HAP-1 (cell line): Measurements from ENCODE around the gene INPP5A.

Experiments used
- DNase-seq, 2 experiments: peaks; one replicate each; pipeline ENCODE4 v3.0.0-alpha.2; 2016 to 2020; ENCODE audit warnings: low spot score in 2 of 2
- H3K27me3 ChIP-seq: fragments of 250-450 bp; sonication (Bioruptor Pico); 2 replicates; pipeline ENCODE4 v1.5.1; 2020; ENCODE audit warnings: low read depth, mild to moderate bottlenecking, moderate library complexity
- H3K36me3 ChIP-seq: fragments of 250-450 bp; sonication (Bioruptor Pico); replicated peaks from 2 replicates; pipeline ENCODE4 v1.5.1; 2020; ENCODE audit warnings: mild to moderate bottlenecking
- H3K4me1 ChIP-seq: fragments of 250-450 bp; sonication (Bioruptor Pico); 2 replicates; pipeline ENCODE4 v1.5.1; 2020; ENCODE audit warnings: mild to moderate bottlenecking
- H3K4me3 ChIP-seq: fragments of 250-450 bp; sonication (Bioruptor Pico); 2 replicates; pipeline ENCODE4 v1.5.1; 2020; ENCODE audit warnings: mild to moderate bottlenecking, moderate library complexity
- H3K9me3 ChIP-seq: fragments of 250-450 bp; sonication (Bioruptor Pico); 2 replicates; pipeline ENCODE4 v1.5.1; 2020; ENCODE audit warnings: mild to moderate bottlenecking, moderate library complexity
- in situ Hi-C: fragments of 300-500 bp; cut with MboI; formaldehyde crosslinking; loops from 3 replicates; pipeline ENCODE4 v1.14.3; 2020; ENCODE audit warnings: low sequenced_read_pairs, inconsistent platforms, mixed read lengths

The INPP5A gene

GRCh38 chr10:132539894-132540293, 2.3 kb downstream of the INPP5A start:
- H3K4me3 ChIP-seq: peak overlapping the region; percentile 62

GRCh38 chr10:132540456-132540855, 2.9 kb downstream of the INPP5A start:
- Histone ChIP-seq H3K36me3 (peaks cover 4% of the 10 kb centered on the region; the same call in 1 of the 2 replicates), H3K27me3 (no peaks in the 10 kb centered on the region), H3K4me1 (peaks cover 32% of the 10 kb centered on the region), H3K9me3 (no peaks in the 10 kb centered on the region), H3K4me3 (peak overlapping the region; percentile 8)
- in situ Hi-C loops: no loop called here
- DNase-seq: peak in 1 of 2 experiments; percentile 49

More at GRCh38 chr10:132539894-132540293, 2.3 kb downstream of the INPP5A start:
- no peak for DNase-seq
- in situ Hi-C loops: no loop called here
- peaks cover 4% of the 10 kb centered on the region; the same call in 1 of the 2 replicates for H3K36me3 ChIP-seq
- no peaks in the 10 kb centered on the region for H3K9me3 ChIP-seq
- H3K4me1 ChIP-seq: peaks cover 36% of the 10 kb centered on the region
- no peaks in the 10 kb centered on the region for H3K27me3 ChIP-seq

GRCh38 chr10:132541129-132541528, 3.5 kb downstream of the INPP5A start:
- no peaks in the 10 kb centered on the region for H3K27me3 ChIP-seq
- peaks cover 27% of the 10 kb centered on the region for H3K4me1 ChIP-seq
- peaks cover 4% of the 10 kb centered on the region; the same call in 1 of the 2 replicates for H3K36me3 ChIP-seq
- no peak for DNase-seq
- no peak overlapping the region for H3K4me3 ChIP-seq
- in situ Hi-C loops: no loop called here
- H3K9me3 ChIP-seq: no peaks in the 10 kb centered on the region

GRCh38 chr10:132541601-132542011, 4.0 kb downstream of the INPP5A start:
- DNase-seq: no peak
- H3K4me3 ChIP-seq: no peak overlapping the region

GRCh38 chr10:132542086-132542775, 4.6 kb downstream of the INPP5A start:
- no peak for DNase-seq
- H3K36me3 ChIP-seq: peaks cover 4% of the 10 kb centered on the region; the same call in 1 of the 2 replicates
- peaks cover 22% of the 10 kb centered on the region for H3K4me1 ChIP-seq
- in situ Hi-C loops: no loop called here
- no peak overlapping the region for H3K4me3 ChIP-seq
- H3K27me3 ChIP-seq: no peaks in the 10 kb centered on the region
- H3K9me3 ChIP-seq: no peaks in the 10 kb centered on the region

More at GRCh38 chr10:132541601-132542011, 4.0 kb downstream of the INPP5A start:
- Histone ChIP-seq H3K36me3 (peaks cover 4% of the 10 kb centered on the region; the same call in 1 of the 2 replicates), H3K4me1 (peaks cover 22% of the 10 kb centered on the region), H3K9me3 (no peaks in the 10 kb centered on the region), H3K27me3 (no peaks in the 10 kb centered on the region)
- in situ Hi-C loops: no loop called here

- Histone ChIP-seq H3K36me3 (peaks cover 4% of the 10 kb centered on the region; the same call in 1 of the 2 replicates), H3K27me3 (no peaks in the 10 kb centered on the region), H3K4me1 (peaks cover 22% of the 10 kb centered on the region), H3K4me3 (no peak overlapping the region), H3K9me3 (no peaks in the 10 kb centered on the region)
- DNase-seq: no peak
- in situ Hi-C loops: no loop called here
Observed at GRCh38 chr10:132542819-132543218, 5.2 kb downstream of the INPP5A start.

- Histone ChIP-seq H3K4me3 (no peak overlapping the region), H3K9me3 (no peaks in the 10 kb centered on the region), H3K36me3 (peaks cover 4% of the 10 kb centered on the region; the same call in 1 of the 2 replicates), H3K4me1 (peaks cover 14% of the 10 kb centered on the region), H3K27me3 (no peaks in the 10 kb centered on the region)
- DNase-seq: no peak
- in situ Hi-C loops: no loop called here
Observed at GRCh38 chr10:132543916-132544743, 6.5 kb downstream of the INPP5A start.

GRCh38 chr10:132544744-132545658, 7.4 kb downstream of the INPP5A start:
- Histone ChIP-seq H3K36me3 (peaks cover 4% of the 10 kb centered on the region; the same call in 1 of the 2 replicates), H3K4me1 (peaks cover 8% of the 10 kb centered on the region), H3K27me3 (no peaks in the 10 kb centered on the region), H3K4me3 (no peak overlapping the region), H3K9me3 (no peaks in the 10 kb centered on the region)
- DNase-seq: no peak
- in situ Hi-C loops: no loop called here

GRCh38 chr10:132545659-132546367, 8.2 kb downstream of the INPP5A start:
- H3K36me3 ChIP-seq: peaks cover 4% of the 10 kb centered on the region; the same call in 1 of the 2 replicates
- DNase-seq: no peak
- H3K4me1 ChIP-seq: no peaks in the 10 kb centered on the region
- no peaks in the 10 kb centered on the region for H3K9me3 ChIP-seq
- H3K27me3 ChIP-seq: no peaks in the 10 kb centered on the region
- in situ Hi-C loops: no loop called here
- H3K4me3 ChIP-seq: no peak overlapping the region

GRCh38 chr10:132546567-132547420, 9.2 kb downstream of the INPP5A start:
- Histone ChIP-seq H3K9me3 (no peaks in the 10 kb centered on the region), H3K4me1 (no peaks in the 10 kb centered on the region), H3K4me3 (no peak overlapping the region), H3K27me3 (no peaks in the 10 kb centered on the region), H3K36me3 (no peaks in the 10 kb centered on the region; the same call in 1 of the 2 replicates)
- no peak for DNase-seq
- in situ Hi-C loops: no loop called here

- Histone ChIP-seq H3K4me1 (no peaks in the 10 kb centered on the region), H3K4me3 (no peak overlapping the region), H3K36me3 (no peaks in the 10 kb centered on the region; the same call in 1 of the 2 replicates), H3K27me3 (no peaks in the 10 kb centered on the region), H3K9me3 (no peaks in the 10 kb centered on the region)
- DNase-seq: no peak
- in situ Hi-C loops: no loop called here
Observed at GRCh38 chr10:132547421-132547861, 9.9 kb downstream of the INPP5A start.
